GM21526 (cell line): ENCODE data around the gene SCAI.

Experiments
- ATAC-seq: cut with Tn5 transposase; IDR thresholded peaks from one replicate; pipeline ENCODE4 v1.9.1; 2021; ENCODE audit warnings: moderate library complexity; ENCODE audit not compliant: unreplicated experiment, low FRiP score

The SCAI gene

GRCh38 chr9:124897570-124898460 is 245.5 kb downstream of the SCAI start:
- no peak for ATAC-seq

- no peak for ATAC-seq
Measured at GRCh38 chr9:124894741-124895170, 248.6 kb downstream of the SCAI start.

DNA sequence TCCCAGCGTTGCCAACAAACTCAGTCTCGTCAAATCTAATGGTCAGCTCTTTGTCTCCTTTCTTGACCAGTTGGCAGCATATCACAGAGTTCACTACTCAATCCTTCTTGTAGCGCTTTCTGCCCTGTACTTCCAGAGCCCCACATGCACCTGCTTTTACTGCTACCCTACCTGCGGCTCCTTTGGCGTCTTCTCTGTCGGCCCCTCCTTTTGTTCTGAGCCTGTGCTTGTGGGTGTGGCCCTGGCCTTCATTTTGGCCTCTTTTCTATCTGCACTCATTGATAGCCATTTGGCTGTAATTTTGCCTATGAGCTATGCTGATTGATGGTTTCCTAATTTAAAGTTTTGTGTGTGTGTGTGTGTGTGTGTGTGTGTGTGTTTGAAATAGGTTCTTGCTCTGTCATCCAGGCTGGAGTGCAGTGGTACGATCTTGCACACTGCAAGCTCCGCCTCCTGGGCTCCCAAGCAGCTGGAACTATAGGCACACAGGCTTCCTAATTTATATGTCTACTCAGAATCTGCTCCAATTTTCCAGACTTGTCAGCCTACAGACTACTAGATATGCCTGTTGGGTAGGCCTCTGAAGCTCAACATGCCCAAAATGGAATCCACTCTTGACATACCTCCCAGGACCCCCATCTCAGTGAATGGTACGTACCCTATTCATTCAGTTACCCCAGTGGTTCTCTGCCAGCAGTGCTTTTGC is 249.1 kb downstream of the SCAI start:
- no peak for ATAC-seq
